SU-DHL-6 (cell line): ENCODE results near the gene WDTC1.

Experiments
- H2AFZ ChIP-seq: fragments of 200-600 bp; sonication (generic); 2 replicates; pipeline ENCODE4 v1.6.1; 2014; ENCODE audit warnings: low read depth, mild to moderate bottlenecking, moderate library complexity, mixed read lengths, antibody characterized with exemption, low read length; ENCODE audit not compliant: severe bottlenecking
- H3F3A ChIP-seq: fragments of 200-600 bp; shearing (Covaris generic); 2 replicates; pipeline ENCODE4 v1.6.0; 2016; ENCODE audit warnings: antibody characterized with exemption, mild to moderate bottlenecking; ENCODE audit not compliant: insufficient read depth
- H3K27ac ChIP-seq: fragments of 200-600 bp; sonication (generic); 2 replicates; pipeline ENCODE4 v1.5.1; 2016; ENCODE audit warnings: low read depth, mild to moderate bottlenecking, low read length, moderate library complexity, mixed read lengths
- H3K27me3 ChIP-seq: fragments of 200-600 bp; sonication (generic), shearing (Covaris generic); 2 replicates; pipeline ENCODE4 v1.6.0; 2014; ENCODE audit warnings: mild to moderate bottlenecking, low read length
- H3K36me3 ChIP-seq: fragments of 200-600 bp; sonication (generic); 2 replicates; pipeline ENCODE4 v1.6.1; 2014; ENCODE audit warnings: mild to moderate bottlenecking, low read length, mixed read lengths
- H3K4me2 ChIP-seq: fragments of 300-600, 200-600 bp; shearing (Covaris generic), sonication (generic); 2 replicates; pipeline ENCODE4 v1.6.0; 2014; ENCODE audit warnings: low read length, low read depth, mild to moderate bottlenecking; ENCODE audit not compliant: poor library complexity, severe bottlenecking
- H3K4me3 ChIP-seq: fragments of 200-600 bp; sonication (generic); 2 replicates; pipeline ENCODE4 v1.5.1; 2014; ENCODE audit warnings: antibody characterized with exemption, low read length, mild to moderate bottlenecking, mixed read lengths; ENCODE audit not compliant: insufficient read depth, poor library complexity, severe bottlenecking
- H3K79me2 ChIP-seq: fragments of 200-600 bp; sonication (generic); 2 replicates; pipeline ENCODE4 v1.6.1; 2014; ENCODE audit warnings: mild to moderate bottlenecking, low read length, moderate library complexity; ENCODE audit not compliant: insufficient read depth
- H3K9ac ChIP-seq: fragments of 200-600 bp; sonication (generic); 2 replicates; pipeline ENCODE4 v1.7.0; 2014; ENCODE audit warnings: mild to moderate bottlenecking, low read length
- H3K9me2 ChIP-seq: fragments of 200-600 bp; sonication (generic); replicated peaks from 2 replicates; pipeline ENCODE4 v1.6.1; 2014; ENCODE audit warnings: low read length; ENCODE audit not compliant: insufficient read depth
- H3K9me3 ChIP-seq: fragments of 200-600 bp; sonication (generic); 2 replicates; pipeline ENCODE4 v1.6.1; 2014; ENCODE audit warnings: low read length, mixed read lengths; ENCODE audit not compliant: insufficient read depth
- H4K20me1 ChIP-seq: fragments of 200-600 bp; sonication (generic); 2 replicates; pipeline ENCODE4 v1.6.1; 2014; ENCODE audit warnings: low read depth, mild to moderate bottlenecking, antibody characterized with exemption, low read length, moderate library complexity, mixed read lengths
- CTCF ChIP-seq: fragments of 200-600 bp; sonication (generic); IDR thresholded peaks from one replicate; pipeline ENCODE4 v1.5.1; 2017; ENCODE audit warnings: antibody characterized with exemption, mild to moderate bottlenecking, low read length, moderate library complexity; ENCODE audit not compliant: insufficient read depth, poor library complexity, severe bottlenecking
- EZH2phosphoT487 ChIP-seq: fragments of 200-600 bp; sonication (generic), shearing (Covaris generic); conservative IDR thresholded peaks from 2 replicates; pipeline ENCODE4 v1.6.1; 2018; ENCODE audit warnings: mild to moderate bottlenecking, antibody characterized with exemption, low read length, moderate library complexity, mixed read lengths

WDTC1 gene

GRCh38 chr1:27235827-27236226, 1.4 kb downstream of the WDTC1 start:
- Histone ChIP-seq H3F3A (peaks cover 4% of the 10 kb centered on the region), H3K9me2 (no peaks in the 10 kb centered on the region), H3K9ac (peak overlapping the region; percentile 67), H3K27ac (peak overlapping the region; percentile 60), H3K27me3 (no peaks in the 10 kb centered on the region), H3K4me3 (peak overlapping the region; percentile 63), H2AFZ (no peak overlapping the region), H3K9me3 (no peaks in the 10 kb centered on the region), H4K20me1 (no peaks in the 10 kb centered on the region), H3K36me3 (no peaks in the 10 kb centered on the region), H3K4me2 (peak overlapping the region; percentile 90), H3K79me2 (peaks cover 51% of the 10 kb centered on the region)
- TF ChIP-seq EZH2phosphoT487 (no peak), CTCF (no peak)

DNA sequence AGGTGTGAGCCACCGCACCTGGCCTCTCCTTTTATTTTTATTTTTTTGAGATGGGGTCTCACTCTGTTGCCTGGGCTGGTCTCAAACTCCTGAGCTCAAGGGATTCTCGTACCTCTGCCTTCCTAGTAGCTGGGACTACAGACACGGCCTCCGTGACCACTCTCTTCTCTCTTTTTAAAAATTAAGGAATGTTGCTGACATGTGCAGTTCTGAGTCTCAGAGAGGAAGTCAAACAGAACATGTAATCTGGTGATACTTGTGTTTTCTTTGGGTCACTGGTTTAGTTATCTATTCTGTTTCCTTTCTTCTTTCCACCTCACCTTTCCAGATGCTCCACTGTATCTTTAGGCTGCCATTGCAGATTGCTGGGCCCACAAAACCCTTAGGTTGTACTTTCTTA, 2.7 kb downstream of the WDTC1 start:
- no peaks in the 10 kb centered on the region for H3K36me3 ChIP-seq
- H3K9ac ChIP-seq, result no peak overlapping the region
- H4K20me1 ChIP-seq, result no peaks in the 10 kb centered on the region
- no peaks in the 10 kb centered on the region for H3K27me3 ChIP-seq
- no peaks in the 10 kb centered on the region for H3K9me3 ChIP-seq
- no peak overlapping the region for H3K4me3 ChIP-seq
- TF ChIP-seq CTCF (no peak), EZH2phosphoT487 (no peak)
- H2AFZ ChIP-seq, result no peak overlapping the region
- H3K9me2 ChIP-seq, result no peaks in the 10 kb centered on the region
- H3K4me2 ChIP-seq, result no peak overlapping the region
- H3K27ac ChIP-seq, result no peak overlapping the region
- H3F3A ChIP-seq, result peaks cover 4% of the 10 kb centered on the region
- H3K79me2 ChIP-seq, result peaks cover 59% of the 10 kb centered on the region

- Histone ChIP-seq H3K27me3 (no peaks in the 10 kb centered on the region), H3K9me3 (no peaks in the 10 kb centered on the region), H3K9me2 (no peaks in the 10 kb centered on the region), H3K27ac (no peak overlapping the region), H2AFZ (no peak overlapping the region), H4K20me1 (no peaks in the 10 kb centered on the region), H3K4me2 (no peak overlapping the region), H3K36me3 (no peaks in the 10 kb centered on the region), H3K79me2 (peaks cover 59% of the 10 kb centered on the region), H3K4me3 (no peak overlapping the region), H3K9ac (no peak overlapping the region), H3F3A (peaks cover 4% of the 10 kb centered on the region)
- TF ChIP-seq EZH2phosphoT487 (no peak), CTCF (no peak)
Measured at GRCh38 chr1:27238032-27238431, 3.6 kb downstream of the WDTC1 start.
